Loucy (cell line): ENCODE results near the gene PLAAT3.

Source experiments
- CTCF ChIP-seq: fragments of 200-600 bp; sonication (generic); conservative IDR thresholded peaks from 2 replicates; pipeline ENCODE4 v1.5.1; 2014; ENCODE audit warnings: mild to moderate bottlenecking, antibody characterized with exemption, low read length
- EZH2phosphoT487 ChIP-seq: fragments of 200-600 bp; IDR thresholded peaks from 2 replicates; pipeline ENCODE4 v1.6.1; 2018; ENCODE audit warnings: antibody characterized with exemption, mild to moderate bottlenecking, moderate library complexity, borderline replicate concordance

GRCh38 chr11:63572026-63572688 is 42.1 kb downstream of the PLAAT3 start:
- TF ChIP-seq CTCF: no peak
- no peak for TF ChIP-seq EZH2phosphoT487
